GM19193 (cell line): ENCODE results near the gene TEX48.

ENCODE experiments used
- POLR2A ChIP-seq: IDR thresholded peaks from 4 replicates; pipeline ENCODE4 v1.6.1; 2011; ENCODE audit not compliant: insufficient read depth, insufficient read length; ENCODE audit errors: extremely low read depth

Gene TEX48

DNA sequence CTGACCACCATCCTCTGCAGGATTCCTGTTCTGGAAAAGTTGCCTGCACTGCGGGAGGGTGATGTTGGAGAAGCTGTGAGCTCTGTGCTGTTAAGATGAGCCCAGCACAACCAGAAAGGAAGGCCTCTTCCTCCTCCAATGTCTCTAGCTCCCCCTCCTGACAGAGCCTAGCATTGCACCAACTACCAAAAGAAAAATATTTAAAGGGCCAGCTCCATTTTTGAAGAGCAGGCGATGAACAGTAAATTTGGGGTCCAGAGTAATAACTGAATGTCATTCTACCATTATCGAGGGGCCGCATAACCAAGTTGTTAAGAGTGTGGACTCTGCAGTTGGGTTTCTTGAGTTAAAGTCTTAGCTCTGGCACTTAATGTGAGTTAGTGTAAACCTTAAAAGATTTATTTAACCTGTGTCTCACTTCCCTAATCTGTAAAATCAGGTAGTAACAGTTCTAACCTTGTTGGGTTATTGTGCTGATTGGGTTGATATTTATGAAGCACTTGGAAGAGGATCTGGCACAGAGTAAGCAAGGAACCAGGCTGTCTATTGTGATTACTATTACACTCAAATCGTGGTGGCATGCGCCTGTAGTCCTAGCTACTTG lies 28.3 kb downstream of the TEX48 start:
- no peak for TF ChIP-seq POLR2A

DNA sequence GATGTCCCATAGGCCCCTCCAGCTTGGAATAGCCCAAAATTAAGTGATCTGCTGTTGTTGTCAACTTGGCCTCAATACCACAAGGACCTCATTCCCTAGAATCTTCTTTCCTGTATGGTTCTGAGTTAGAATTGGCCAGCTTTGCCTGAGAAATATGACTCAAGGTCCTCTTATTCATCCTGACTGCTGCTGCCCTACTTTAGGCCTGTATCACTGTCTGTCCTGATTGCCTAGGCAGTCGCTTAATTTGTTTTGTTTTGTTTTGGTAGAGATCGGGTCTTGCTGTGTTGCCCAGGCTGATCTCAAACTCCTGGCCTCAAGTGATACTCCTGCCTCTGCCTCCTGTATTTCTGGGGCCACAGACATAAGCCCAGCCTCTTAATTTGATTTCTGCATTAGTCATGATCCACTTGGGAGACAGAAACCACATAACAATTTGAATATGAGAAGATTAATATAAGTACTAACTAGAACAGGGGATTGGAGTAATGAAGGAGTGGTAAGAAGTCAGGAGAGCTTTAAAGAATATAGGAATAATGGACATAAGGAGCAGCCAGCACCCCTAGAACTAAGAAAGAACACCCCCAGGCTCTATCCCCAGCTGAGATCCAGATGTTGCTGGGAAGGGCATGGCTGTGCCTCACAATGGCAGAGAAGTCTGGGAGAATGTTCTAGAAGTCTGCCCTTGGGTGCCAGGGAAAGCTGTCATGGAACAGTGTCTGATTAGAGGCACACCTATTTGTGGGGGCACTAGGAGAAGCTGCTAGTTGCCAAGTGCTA lies 29.0 kb downstream of the TEX48 start:
- no peak for TF ChIP-seq POLR2A

DNA sequence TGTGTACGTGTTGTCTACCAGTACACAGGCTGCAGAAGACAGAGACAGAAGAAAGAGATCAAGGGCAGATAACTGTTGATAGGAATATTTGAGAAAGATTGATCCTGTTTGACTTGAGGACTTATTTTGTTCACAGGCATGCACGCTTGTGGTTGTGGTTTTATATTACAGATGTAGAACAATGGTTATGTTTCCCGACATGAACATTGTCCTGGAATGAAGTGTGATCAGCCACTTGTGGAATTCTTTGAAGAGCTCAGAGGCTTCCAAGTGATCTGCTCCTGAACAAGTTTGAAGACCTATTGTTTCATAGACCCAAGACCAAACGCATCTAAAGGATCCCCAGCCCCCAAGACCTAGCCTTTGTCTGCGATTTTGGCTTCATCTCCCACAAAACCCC lies 38.1 kb downstream of the TEX48 start:
- no peak for TF ChIP-seq POLR2A

DNA sequence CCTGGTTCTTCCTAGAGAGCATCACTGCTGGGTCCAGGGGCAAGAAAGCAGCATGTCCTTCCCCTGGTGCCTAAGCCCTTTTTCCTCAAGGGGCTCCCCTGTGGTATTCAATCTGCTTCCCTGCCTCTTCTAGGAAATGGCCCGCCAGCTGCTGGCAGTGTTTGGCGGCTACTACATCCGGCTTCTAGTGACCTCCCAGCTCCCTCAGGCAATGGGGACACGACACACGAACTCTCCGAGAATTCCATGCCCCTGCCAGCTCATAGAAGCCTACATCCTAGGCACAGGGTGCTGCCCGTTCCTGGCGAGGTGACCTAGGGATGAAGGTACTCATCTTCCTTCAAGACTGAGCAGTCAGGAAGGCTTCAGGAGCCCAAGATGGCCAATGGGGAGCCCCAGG lies 39.0 kb downstream of the TEX48 start:
- no peak for TF ChIP-seq POLR2A

DNA sequence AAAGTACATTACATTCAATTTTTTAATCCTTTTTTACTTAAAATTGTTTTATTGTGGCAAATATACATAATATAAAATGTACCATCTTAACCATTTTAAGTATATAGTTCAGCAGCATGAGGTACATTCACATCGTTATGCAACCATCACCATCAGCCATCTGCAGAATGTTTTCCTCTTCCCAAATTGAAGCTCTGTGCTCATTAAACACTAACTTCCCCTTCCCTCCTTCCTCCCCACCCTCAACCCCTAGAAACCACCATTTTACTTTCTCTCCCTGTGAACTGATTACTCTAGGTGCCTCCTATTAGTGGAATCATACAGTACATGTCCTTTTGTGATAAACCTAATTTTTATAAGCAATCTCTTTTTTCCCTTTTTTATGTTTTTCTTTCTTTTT lies 40.0 kb downstream of the TEX48 start:
- no peak for TF ChIP-seq POLR2A

DNA sequence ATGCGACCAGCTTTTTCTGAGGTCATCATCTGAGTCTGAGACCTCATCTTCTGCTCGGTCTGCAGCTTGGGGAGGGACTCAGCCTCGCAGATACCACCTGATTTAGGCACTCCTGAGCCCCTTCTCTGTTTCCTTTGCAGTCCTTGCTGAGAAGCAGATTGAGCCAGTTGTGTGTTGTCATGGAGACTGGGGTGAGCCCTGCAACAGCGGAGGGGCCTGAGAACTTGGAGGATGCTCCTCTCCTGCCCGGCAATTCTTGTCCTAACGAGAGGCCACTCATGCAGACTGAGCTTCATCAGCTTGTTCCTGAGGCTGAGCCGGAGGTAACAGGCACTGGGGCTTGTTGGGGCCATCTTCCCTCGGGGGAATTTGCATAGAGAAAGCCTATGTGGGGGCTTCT lies 43.6 kb downstream of the TEX48 start:
- no peak for TF ChIP-seq POLR2A

DNA sequence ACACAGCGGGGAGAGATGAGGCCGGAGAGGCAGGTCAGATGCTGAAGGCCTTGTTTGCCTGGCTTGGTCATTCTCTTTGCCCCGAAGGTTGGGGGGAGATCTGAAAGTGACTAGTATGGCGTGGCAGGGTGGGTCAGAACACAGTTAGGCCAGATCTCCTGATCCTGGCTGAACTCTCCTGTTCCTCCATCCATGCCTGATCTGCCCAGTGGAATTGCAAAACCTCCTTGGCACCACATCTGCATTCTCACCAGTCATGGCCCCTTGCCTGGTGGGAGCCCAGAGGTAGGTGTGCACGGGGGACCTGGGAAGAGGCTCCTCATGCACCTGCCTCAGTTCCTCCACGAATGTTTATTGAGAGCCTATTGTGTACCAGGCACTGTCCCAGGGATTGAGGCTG lies 47.6 kb downstream of the TEX48 start:
- TF ChIP-seq POLR2A = no peak

DNA sequence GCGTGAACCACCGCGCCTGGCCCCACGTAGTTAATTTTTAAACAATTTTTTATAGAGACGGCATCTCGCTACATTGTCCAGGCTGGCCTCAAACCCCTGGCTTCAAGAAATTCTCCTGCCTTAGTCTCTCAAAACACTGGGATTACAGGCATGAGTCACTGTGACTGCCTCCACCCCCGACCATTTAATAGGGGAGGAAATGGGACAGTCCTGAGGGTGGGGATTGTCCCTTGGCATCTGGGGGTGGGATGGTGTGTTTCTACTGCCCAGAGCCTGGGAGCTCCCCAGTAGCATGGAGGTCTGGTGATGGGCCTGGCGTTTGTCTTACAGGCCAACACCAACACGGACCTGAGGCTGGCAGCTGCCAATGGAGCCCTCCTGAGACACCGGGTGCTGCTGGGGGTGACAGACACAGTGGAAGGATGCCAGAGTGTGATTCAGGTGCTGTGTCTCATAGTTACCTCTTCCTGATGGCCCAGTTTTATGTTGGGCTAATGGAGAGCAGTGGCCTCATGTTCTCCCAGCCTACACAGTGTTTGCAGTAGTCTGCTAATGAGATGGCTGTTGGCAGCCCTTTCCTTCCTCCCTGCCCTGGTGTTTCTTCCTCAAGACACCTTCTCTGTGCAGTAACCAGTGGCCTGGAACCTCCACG lies 48.4 kb downstream of the TEX48 start:
- TF ChIP-seq POLR2A = no peak

DNA sequence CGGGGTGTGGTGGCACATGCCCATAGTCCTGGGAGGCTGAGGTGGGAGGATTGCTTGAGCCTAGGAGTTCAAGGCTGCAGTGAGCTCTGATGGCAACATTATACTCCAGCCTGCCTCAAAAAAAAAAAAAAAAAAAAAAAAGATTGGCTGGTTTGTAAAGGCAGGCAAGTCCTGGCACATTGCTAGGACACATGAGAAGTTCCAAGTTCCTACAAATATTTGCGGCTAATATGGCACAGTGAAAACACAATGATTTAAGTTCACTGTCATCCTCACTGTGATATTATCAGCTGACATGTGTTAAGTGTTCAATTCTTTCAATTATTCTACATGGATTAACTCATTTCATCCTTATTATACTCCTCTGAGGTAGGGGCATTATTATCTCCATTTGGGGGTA lies 50.8 kb downstream of the TEX48 start:
- no peak for TF ChIP-seq POLR2A

DNA sequence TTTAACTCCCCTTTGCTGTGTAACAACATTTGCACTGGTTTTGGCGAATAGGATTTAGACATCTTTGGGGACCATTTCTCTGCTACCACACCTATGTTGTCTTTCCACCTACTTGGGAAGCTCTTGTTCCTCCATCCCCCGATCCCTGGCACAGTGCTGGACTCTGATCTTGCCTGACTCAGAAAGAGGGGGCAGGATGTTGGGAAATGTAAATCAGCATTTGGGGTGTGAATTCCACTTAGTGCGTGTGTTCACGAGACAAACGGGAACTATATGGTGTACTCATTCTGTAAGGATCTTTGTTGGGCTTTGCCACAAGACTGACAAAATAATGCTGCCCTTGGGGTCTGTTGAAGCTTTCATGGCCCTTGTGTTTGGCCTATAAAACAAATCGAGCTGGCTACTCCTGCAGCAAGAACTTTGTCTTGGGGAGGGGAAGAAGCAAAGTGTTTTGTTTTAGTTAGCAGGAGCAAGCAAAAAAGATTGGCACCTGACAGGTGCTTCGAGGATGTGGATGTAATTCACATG lies 52.4 kb downstream of the TEX48 start:
- TF ChIP-seq POLR2A = no peak

DNA sequence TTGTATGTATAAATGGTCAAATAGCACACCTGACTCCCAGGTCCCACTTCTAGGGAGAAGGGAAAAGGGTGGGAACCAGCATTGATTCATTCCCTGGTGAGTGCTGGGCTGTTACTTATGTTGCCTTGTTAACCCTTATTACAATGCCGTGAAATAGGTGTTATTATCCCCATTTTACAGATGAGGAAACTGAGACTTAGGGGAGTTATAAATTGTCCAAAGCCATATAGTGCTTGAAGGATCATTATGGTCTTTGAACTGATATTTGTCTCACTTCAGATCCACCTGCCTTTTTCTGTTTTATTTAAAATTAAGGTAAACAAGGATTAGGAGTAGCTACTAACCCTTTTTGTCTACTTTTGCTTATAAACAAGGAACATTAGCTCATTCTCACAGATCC lies 54.4 kb downstream of the TEX48 start:
- no peak for TF ChIP-seq POLR2A

DNA sequence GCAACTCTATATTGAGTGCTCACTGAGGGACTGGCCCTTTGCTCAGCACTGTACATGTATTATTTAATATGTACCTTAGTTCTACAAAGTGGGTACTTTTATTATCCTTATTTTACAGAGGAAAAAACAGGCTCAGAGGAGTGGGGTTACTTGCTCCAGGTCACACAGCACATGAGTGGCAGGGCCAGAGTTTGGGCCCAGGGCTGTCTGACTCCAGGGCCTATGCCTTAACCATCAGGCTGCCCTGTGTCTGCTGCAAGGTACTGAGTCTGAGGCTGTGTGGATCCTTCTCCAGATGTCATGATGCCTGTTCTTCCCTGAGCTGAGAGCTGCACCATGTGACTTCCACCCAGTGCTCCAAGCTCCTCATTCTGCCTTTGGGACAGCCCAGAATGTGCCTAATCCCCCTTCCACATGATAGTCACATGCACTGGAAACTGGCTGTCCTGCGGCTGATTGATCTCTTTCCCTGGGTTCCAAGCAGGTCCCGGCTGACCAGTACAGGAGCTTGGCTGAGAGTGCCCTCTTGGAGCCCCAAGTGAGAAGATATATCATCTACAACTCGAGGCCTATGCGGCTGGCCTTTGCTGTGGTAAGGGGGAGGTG lies 55.5 kb downstream of the TEX48 start:
- TF ChIP-seq POLR2A = no peak

DNA sequence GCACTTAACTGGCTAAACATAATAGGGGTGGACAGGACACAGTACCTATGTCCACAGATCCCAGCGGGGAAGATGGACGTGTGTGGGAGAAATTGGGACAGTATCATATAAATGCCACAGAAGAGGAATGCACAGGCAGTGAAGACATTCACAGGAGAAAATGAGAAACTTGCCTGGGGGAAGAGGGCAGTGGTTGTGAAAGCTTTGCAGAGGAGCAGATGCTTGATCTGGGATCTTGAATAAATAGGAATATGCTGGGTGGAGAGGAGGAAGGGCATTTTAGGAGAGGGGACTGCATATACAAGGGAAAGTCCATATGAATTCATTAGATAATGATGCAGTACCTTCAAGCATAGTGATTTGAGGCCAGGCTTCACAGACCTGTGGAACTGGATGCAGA lies 57.3 kb downstream of the TEX48 start:
- TF ChIP-seq POLR2A = no peak

DNA sequence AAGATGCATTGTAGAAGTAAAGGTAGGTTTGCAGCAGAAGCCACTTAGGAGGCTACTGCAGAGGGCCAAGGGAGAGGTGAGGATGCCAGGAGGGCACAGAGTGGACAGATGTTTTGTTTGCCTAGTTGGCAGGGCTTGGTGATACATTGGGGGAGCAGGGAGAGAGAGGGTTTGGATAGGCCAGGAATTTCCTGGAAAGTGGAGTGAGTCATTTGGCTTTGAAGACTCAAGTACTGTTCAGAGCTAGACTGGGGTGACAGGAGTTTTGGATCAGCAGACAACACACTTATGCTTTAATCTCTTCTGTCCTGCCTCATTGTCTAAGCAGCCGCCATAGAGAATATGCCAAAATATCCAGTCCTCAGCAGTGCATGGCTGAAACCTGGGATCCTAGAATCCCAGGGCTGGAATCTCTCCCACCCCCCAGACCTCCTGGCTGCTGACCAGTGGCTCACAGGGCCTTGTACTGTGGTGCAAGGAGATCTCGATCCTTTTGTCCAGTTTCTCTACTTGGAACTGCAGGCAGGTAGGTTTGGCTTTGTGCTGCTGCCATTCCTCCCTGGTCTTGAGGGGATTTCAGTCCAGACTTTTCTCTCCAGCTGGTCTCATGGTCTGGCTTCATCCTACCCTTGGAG lies 59.9 kb downstream of the TEX48 start:
- TF ChIP-seq POLR2A = no peak

DNA sequence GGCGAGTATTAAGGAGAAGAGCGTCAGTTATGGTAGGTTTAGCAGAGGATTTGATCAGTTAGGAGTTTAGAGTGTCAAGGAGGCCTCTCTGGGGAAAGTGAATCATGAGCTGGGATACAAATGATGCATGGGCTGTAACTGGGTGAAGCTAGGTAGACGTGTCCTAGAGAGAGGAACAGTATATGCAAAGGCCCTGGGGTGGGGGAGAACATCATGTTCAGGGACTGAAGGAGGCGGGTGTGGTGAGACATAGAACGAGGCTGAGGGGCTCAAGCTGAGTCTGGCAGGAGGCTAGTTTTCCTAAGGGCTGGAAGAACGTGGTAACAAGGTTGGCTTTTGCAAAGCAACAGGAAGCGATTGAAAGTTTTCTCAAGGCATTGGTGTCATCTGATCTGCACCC lies 60.4 kb downstream of the TEX48 start:
- no peak for TF ChIP-seq POLR2A
